SK-N-SH treated with all-trans-retinoic acid at 6 μM for 48 hours (cell line): Measurements from ENCODE around the gene EPN2.

Experiments
- ATAC-seq: fragments of 200-7000 bp; cut with Tn5 transposase; 3 replicates; pipeline ENCODE4 v1.9.1; 2020; ENCODE audit warnings: mild to moderate bottlenecking, moderate library complexity
- ARNTL ChIP-seq: fragments of 450-650 bp; formaldehyde crosslinking; IDR thresholded peaks from 2 replicates; pipeline ENCODE4 v1.5.0; 2020; ENCODE audit warnings: low read depth, mild to moderate bottlenecking, moderate library complexity, borderline replicate concordance
- CSDC2 ChIP-seq: fragments of 250-450 bp; sonication (Bioruptor Pico); IDR thresholded peaks from 2 replicates; pipeline ENCODE4 v1.5.0; 2020; ENCODE audit warnings: mild to moderate bottlenecking, moderate library complexity
- CSRNP3 ChIP-seq: fragments of 250-450 bp; sonication (Bioruptor Pico); IDR thresholded peaks from 2 replicates; pipeline ENCODE4 v1.5.1; 2021; ENCODE audit warnings: mild to moderate bottlenecking, moderate library complexity
- ESRRG ChIP-seq: fragments of 250-450 bp; sonication (Bioruptor Pico); IDR thresholded peaks from 2 replicates; pipeline ENCODE4 v1.6.1; 2021; ENCODE audit warnings: mild to moderate bottlenecking
- GLIS3 ChIP-seq: fragments of 250-450 bp; sonication (Bioruptor Pico); IDR thresholded peaks from 2 replicates; pipeline ENCODE4 v1.5.0; 2020; ENCODE audit warnings: mild to moderate bottlenecking, moderate library complexity
- ISL1 ChIP-seq: fragments of 250-450 bp; sonication (Bioruptor Pico); IDR thresholded peaks from 2 replicates; pipeline ENCODE4 v2.1.2; 2022; ENCODE audit warnings: mild to moderate bottlenecking, moderate library complexity
- OSR1 ChIP-seq: fragments of 250-450 bp; sonication (Bioruptor Pico); IDR thresholded peaks from 2 replicates; pipeline ENCODE4 v1.8.0; 2022; ENCODE audit warnings: moderate library complexity, mild to moderate bottlenecking, inconsistent platforms
- PATZ1 ChIP-seq: fragments of 250-450 bp; sonication (Bioruptor Pico); IDR thresholded peaks from 2 replicates; pipeline ENCODE4 v1.8.0; 2020; ENCODE audit warnings: mild to moderate bottlenecking, moderate library complexity, borderline replicate concordance
- POU6F1 ChIP-seq: fragments of 250-450 bp; sonication (Bioruptor Pico); IDR thresholded peaks from 2 replicates; pipeline ENCODE4 v1.8.0; 2021; ENCODE audit warnings: low read depth, mild to moderate bottlenecking, moderate library complexity, borderline replicate concordance
- PPARA ChIP-seq: fragments of 250-450 bp; sonication (Bioruptor Pico); IDR thresholded peaks from 2 replicates; pipeline ENCODE4 v1.5.0; 2020; ENCODE audit warnings: mild to moderate bottlenecking, borderline replicate concordance
- RARB ChIP-seq: fragments of 250-450 bp; sonication (Bioruptor Pico); IDR thresholded peaks from 2 replicates; pipeline ENCODE4 v1.8.0; 2021; ENCODE audit warnings: mild to moderate bottlenecking, moderate library complexity
- SNAI2 ChIP-seq: fragments of 250-450 bp; sonication (Bioruptor Pico); IDR thresholded peaks from 2 replicates; pipeline ENCODE4 v1.5.0; 2020; ENCODE audit warnings: mild to moderate bottlenecking, moderate library complexity
- TCF4 ChIP-seq: fragments of 250-450 bp; sonication (Bioruptor Pico); IDR thresholded peaks from 2 replicates; pipeline ENCODE4 v1.8.0; 2021; ENCODE audit warnings: mild to moderate bottlenecking, moderate library complexity, borderline replicate concordance
- TSHZ2 ChIP-seq: fragments of 250-450 bp; sonication (Bioruptor Pico); IDR thresholded peaks from 2 replicates; pipeline ENCODE4 v1.5.0; 2020; ENCODE audit warnings: mild to moderate bottlenecking, moderate library complexity
- ZC3H10 ChIP-seq: fragments of 250-450 bp; sonication (Bioruptor Pico); IDR thresholded peaks from 2 replicates; pipeline ENCODE4 v1.5.1; 2021; ENCODE audit warnings: mild to moderate bottlenecking, moderate library complexity
- ZFP3 ChIP-seq: fragments of 250-450 bp; sonication (Bioruptor Pico); IDR thresholded peaks from 2 replicates; pipeline ENCODE4 v1.5.0; 2020; ENCODE audit warnings: mild to moderate bottlenecking, moderate library complexity
- ZFP30 ChIP-seq: fragments of 450-650 bp; formaldehyde crosslinking; IDR thresholded peaks from 2 replicates; pipeline ENCODE4 v1.5.0; 2022; ENCODE audit warnings: mild to moderate bottlenecking, moderate library complexity
- ZNF565 ChIP-seq: fragments of 450-650 bp; formaldehyde crosslinking; conservative IDR thresholded peaks from 2 replicates; pipeline ENCODE4 v1.5.0; 2020; ENCODE audit warnings: low read depth, mild to moderate bottlenecking, moderate library complexity
- ZNF70 ChIP-seq: fragments of 450-650 bp; formaldehyde crosslinking; IDR thresholded peaks from 2 replicates; pipeline ENCODE4 v1.5.0; 2020; ENCODE audit warnings: mild to moderate bottlenecking, moderate library complexity
- ZNF8 ChIP-seq: fragments of 450-650 bp; formaldehyde crosslinking; IDR thresholded peaks from 2 replicates; pipeline ENCODE4 v1.5.0; 2020; ENCODE audit warnings: mild to moderate bottlenecking, moderate library complexity
- TF ChIP-seq, protein P1 (sequence below): fragments of 250-450 bp; sonication (Bioruptor Pico); IDR thresholded peaks from 2 replicates; pipeline ENCODE4 v1.5.1; 2020; ENCODE audit warnings: low read depth, mild to moderate bottlenecking, moderate library complexity

Gene EPN2

DNA sequence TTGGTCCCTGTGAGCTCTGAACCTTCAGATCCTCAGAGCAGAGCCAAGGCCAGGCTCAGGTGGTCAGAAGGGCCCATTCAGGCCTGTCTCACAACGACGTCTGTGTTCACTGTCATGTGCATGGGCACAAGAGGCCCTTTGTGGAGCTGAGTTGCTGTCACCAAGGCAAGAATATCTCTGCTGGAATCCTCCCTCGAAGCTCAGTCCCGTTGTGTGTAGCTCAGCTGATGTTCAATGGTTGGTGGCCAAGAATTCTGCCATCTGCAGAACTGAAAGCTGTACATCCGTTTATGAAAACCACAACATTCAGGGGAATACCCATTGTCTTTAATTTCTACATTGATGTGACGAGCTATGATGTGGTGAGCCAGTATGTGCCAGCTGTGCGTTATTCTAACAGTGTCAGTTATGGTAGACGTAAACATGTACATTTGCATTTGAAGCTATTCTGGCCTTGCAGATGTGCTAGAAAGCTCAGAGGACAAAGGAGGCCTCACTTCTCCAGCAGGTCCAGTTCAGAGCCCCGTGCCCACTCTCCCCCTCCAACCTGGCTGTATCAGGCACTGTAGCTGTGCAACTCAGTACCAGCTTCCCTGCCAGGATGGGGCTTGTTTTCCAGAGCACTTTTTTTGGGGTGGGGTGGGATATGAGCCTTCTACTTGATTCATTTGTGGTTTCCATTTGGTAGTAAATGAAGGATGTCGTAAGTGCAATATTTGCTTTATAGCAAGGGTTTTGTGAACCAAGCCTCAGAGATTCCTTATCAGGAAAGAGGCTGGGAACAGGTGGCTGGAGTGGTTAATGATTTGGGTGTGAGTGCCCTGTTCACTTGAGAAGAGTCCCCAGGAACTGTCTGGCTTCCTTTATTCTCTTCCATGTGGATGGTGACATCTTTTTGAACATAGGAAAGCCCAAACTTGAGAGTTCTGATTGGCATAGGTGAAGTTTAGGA lies 69.3 kb downstream of the EPN2 start:
- no peak for TF ChIP-seq ZFP3 (CRISPR knock-in tag)
- TF ChIP-seq OSR1 (CRISPR knock-in tag), result no peak
- TF ChIP-seq PPARA (CRISPR knock-in tag), result no peak
- TF ChIP-seq CSDC2 (CRISPR knock-in tag), result no peak
- ATAC-seq, result no peak

GRCh38 chr17:19307521-19307920 lies 70.4 kb downstream of the EPN2 start:
- TF ChIP-seq CSDC2 (CRISPR knock-in tag) (no peak), ZNF565 (CRISPR knock-in tag) (no peak), SNAI2 (CRISPR knock-in tag) (no peak), ESRRG (CRISPR knock-in tag) (no peak), ZFP3 (CRISPR knock-in tag) (no peak), POU6F1 (CRISPR knock-in tag) (no peak), PATZ1 (no peak), ARNTL (no peak), ZFP30 (CRISPR knock-in tag) (no peak), PPARA (CRISPR knock-in tag) (no peak), OSR1 (CRISPR knock-in tag) (no peak), TCF4 (CRISPR knock-in tag) (no peak), GLIS3 (CRISPR knock-in tag) (no peak), ZC3H10 (CRISPR knock-in tag) (no peak), ZNF8 (CRISPR knock-in tag) (no peak), TSHZ2 (CRISPR knock-in tag) (no peak), ZNF70 (CRISPR knock-in tag) (no peak), CSRNP3 (CRISPR knock-in tag) (no peak)
- ATAC-seq, result no peak

DNA sequence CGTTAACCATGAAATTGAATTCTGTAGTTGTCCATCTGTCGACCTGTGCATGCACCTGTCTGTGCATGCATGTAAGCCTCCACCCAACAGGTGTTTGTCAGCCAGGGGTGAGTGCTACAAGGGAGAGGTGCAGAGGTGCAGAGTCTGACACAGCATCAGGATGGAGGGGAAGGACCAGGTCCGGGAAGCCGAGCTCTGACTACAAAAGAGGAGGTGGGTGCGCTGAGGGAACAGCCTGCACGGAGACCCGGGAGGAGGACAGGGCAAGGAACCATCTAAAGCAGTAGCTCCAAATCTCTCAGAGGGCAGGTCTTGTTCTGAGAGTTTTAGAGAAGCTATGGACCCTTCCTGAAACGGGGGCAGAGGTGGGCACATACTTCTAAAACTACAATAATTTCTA lies 71.2 kb downstream of the EPN2 start:
- no peak for ATAC-seq
- no peak for TF ChIP-seq ZNF8 (CRISPR knock-in tag)
- TF ChIP-seq TCF4 (CRISPR knock-in tag), result no peak
- no peak for TF ChIP-seq CSDC2 (CRISPR knock-in tag)
- TF ChIP-seq TSHZ2 (CRISPR knock-in tag), result no peak
- no peak for TF ChIP-seq ESRRG (CRISPR knock-in tag)
- no peak for TF ChIP-seq ARNTL
- no peak for TF ChIP-seq CSRNP3 (CRISPR knock-in tag)
- TF ChIP-seq ISL1 (CRISPR knock-in tag), result no peak
- TF ChIP-seq, protein P1, sequence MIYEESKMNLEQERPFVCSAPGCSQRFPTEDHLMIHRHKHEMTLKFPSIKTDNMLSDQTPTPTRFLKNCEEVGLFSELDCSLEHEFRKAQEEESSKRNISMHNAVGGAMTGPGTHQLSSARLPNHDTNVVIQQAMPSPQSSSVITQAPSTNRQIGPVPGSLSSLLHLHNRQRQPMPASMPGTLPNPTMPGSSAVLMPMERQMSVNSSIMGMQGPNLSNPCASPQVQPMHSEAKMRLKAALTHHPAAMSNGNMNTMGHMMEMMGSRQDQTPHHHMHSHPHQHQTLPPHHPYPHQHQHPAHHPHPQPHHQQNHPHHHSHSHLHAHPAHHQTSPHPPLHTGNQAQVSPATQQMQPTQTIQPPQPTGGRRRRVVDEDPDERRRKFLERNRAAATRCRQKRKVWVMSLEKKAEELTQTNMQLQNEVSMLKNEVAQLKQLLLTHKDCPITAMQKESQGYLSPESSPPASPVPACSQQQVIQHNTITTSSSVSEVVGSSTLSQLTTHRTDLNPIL (CRISPR knock-in tag), result no peak
- no peak for TF ChIP-seq SNAI2 (CRISPR knock-in tag)
- TF ChIP-seq RARB (CRISPR knock-in tag), result no peak
